ENCODE measurements around the gene GP2. TPM values are rescaled to one million over a fixed set of nuclear protein-coding genes. Genes with fewer than 3 reads are reported as not detected.

GP2 gene
- total and polyA plus RNA-seq, 4 donors, result 0.08 to 11.9 (median 0.88) TPM; not detected in 1

DNA sequence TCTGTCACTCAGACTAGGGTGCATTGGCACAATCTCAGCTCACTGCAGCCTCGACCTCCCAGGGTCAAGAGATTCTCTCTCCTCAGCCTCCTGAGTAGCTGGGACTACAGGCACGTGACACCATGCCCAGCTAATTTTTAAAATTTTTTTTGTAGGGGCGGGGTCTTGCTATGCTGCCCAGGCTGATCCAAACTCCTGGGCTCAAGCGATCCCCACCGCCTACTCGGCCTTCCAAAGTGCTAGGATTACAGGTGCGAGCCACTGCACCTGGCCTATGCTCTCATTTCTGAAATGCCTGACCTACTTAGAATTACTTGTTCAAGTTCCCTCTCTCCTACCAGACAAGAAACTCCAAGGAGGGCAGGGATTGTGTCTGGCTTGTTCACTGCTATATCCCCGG is 5.1 kb upstream of the GP2 start:
- 85 to 88% methylated on average over 8 of the region's 8 CpGs for WGBS, 2 donors
- Histone ChIP-seq H3K27ac (ENCODE audit: low read depth in 1 of 2, low read length in 1 of 2) (no peak overlapping the region), H3K4me1 (ENCODE audit: control insufficient read depth in 5 of 5, insufficient read depth in 5 of 5, low read length in 5 of 5) (no peaks in the 10 kb centered on the region), H3K9ac (ENCODE audit: insufficient read depth in 1 of 2, low read length in 2 of 2) (no peak overlapping the region), H3K27me3 (ENCODE audit: control insufficient read depth in 3 of 3, insufficient read depth in 3 of 3, low read length in 2 of 3) (peaks cover 0 to under 1% (median 0%) of the 10 kb centered on the region in 3 donors), H3K9me3 (ENCODE audit: control insufficient read depth in 4 of 4, insufficient read depth in 3 of 4, low read length in 3 of 4) (peaks cover 0 to 1% (median 0%) of the 10 kb centered on the region in 4 donors), H3K4me3 (no peak overlapping the region), H3K36me3 (ENCODE audit: control insufficient read depth in 4 of 4, insufficient read depth in 4 of 4, low read length in 4 of 4) (no peaks in the 10 kb centered on the region)
- ATAC-seq (ENCODE audit: insufficient read depth, low FRiP score), result no peak
- TF ChIP-seq, protein P1, sequence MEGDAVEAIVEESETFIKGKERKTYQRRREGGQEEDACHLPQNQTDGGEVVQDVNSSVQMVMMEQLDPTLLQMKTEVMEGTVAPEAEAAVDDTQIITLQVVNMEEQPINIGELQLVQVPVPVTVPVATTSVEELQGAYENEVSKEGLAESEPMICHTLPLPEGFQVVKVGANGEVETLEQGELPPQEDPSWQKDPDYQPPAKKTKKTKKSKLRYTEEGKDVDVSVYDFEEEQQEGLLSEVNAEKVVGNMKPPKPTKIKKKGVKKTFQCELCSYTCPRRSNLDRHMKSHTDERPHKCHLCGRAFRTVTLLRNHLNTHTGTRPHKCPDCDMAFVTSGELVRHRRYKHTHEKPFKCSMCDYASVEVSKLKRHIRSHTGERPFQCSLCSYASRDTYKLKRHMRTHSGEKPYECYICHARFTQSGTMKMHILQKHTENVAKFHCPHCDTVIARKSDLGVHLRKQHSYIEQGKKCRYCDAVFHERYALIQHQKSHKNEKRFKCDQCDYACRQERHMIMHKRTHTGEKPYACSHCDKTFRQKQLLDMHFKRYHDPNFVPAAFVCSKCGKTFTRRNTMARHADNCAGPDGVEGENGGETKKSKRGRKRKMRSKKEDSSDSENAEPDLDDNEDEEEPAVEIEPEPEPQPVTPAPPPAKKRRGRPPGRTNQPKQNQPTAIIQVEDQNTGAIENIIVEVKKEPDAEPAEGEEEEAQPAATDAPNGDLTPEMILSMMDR (IDR thresholded peaks at IDR 0.05; ENCODE audit: control extremely low read depth, extremely low read depth), result no peak
- DNase-seq, result no peak

GRCh38 chr16:20331635-20332034 is 4.3 kb upstream of the GP2 start:
- Histone ChIP-seq H3K36me3 (ENCODE audit: control insufficient read depth in 4 of 4, insufficient read depth in 4 of 4, low read length in 4 of 4) (no peaks in the 10 kb centered on the region), H3K4me3 (no peak overlapping the region), H3K4me1 (ENCODE audit: control insufficient read depth in 5 of 5, insufficient read depth in 5 of 5, low read length in 5 of 5) (no peaks in the 10 kb centered on the region), H3K9ac (ENCODE audit: insufficient read depth in 1 of 2, low read length in 2 of 2) (no peak overlapping the region), H3K9me3 (ENCODE audit: control insufficient read depth in 4 of 4, insufficient read depth in 3 of 4, low read length in 3 of 4) (peaks cover 0 to 2% (median 0%) of the 10 kb centered on the region in 4 donors), H3K27ac (ENCODE audit: low read depth in 1 of 2, low read length in 1 of 2) (no peak overlapping the region), H3K27me3 (ENCODE audit: control insufficient read depth in 3 of 3, insufficient read depth in 3 of 3, low read length in 2 of 3) (no peaks in the 10 kb centered on the region)
- WGBS, 2 donors, result 80 to 85% methylated on average over 5 of the region's 5 CpGs
- TF ChIP-seq, protein P1 (IDR thresholded peaks at IDR 0.05; ENCODE audit: control extremely low read depth, extremely low read depth), result no peak
- DNase-seq (no peak), ATAC-seq (ENCODE audit: insufficient read depth, low FRiP score) (no peak)

GRCh38 chr16:20329392-20330138 is 2.3 kb upstream of the GP2 start:
- Histone ChIP-seq H3K4me1 (ENCODE audit: control insufficient read depth in 5 of 5, insufficient read depth in 5 of 5, low read length in 5 of 5) (no peaks in the 10 kb centered on the region), H3K4me3 (no peak overlapping the region), H3K27ac (ENCODE audit: low read depth in 1 of 2, low read length in 1 of 2) (no peak overlapping the region), H3K9ac (ENCODE audit: insufficient read depth in 1 of 2, low read length in 2 of 2) (no peak overlapping the region), H3K27me3 (ENCODE audit: control insufficient read depth in 3 of 3, insufficient read depth in 3 of 3, low read length in 2 of 3) (no peaks in the 10 kb centered on the region), H3K9me3 (ENCODE audit: control insufficient read depth in 4 of 4, insufficient read depth in 3 of 4, low read length in 3 of 4) (peaks cover 0 to 2% (median 0%) of the 10 kb centered on the region in 4 donors), H3K36me3 (ENCODE audit: control insufficient read depth in 4 of 4, insufficient read depth in 4 of 4, low read length in 4 of 4) (no peaks in the 10 kb centered on the region)
- DNase-seq (no peak), ATAC-seq (ENCODE audit: insufficient read depth, low FRiP score) (no peak)
- TF ChIP-seq, protein P1 (IDR thresholded peaks at IDR 0.05; ENCODE audit: control extremely low read depth, extremely low read depth), result no peak
- 71 to 82% methylated on average over 5 of the region's 5 CpGs for WGBS, 2 donors

Data from lung (tissue), 12 donors.